Upper lobe of left lung (tissue), 4 donors: ENCODE results near the gene C1orf174.

Experiments
- CTCF ChIP-seq, 6 experiments: fragments of 450-650 bp in 4 of 6; fragments of 200-600 bp in 2 of 6; sonication (generic) in 2 of 6; IDR thresholded peaks; one replicate each; pipeline ENCODE4 v1.5.1; 2016 to 2019; ENCODE audit warnings: antibody characterized with exemption in 6 of 6
- POLR2A ChIP-seq, 4 donors: fragments of 450-650 bp; IDR thresholded peaks; one replicate each; pipeline ENCODE4 v1.5.1; 2016 to 2017; ENCODE audit warnings: antibody characterized with exemption in 4 of 4, mild to moderate bottlenecking in 2 of 4

GRCh38 chr1:3886691-3887090, 13.4 kb downstream of the C1orf174 start:
- TF ChIP-seq POLR2A (IDR thresholded peaks at IDR 0.05) (no peak), CTCF (IDR thresholded peaks at IDR 0.05) (no peak)
